Loucy (cell line): Measurements from ENCODE around the gene CDKN1C.

Experiments
- H2AFZ ChIP-seq: fragments of 200-600 bp; sonication (generic); 2 replicates; pipeline ENCODE4 v1.6.0; 2016; ENCODE audit warnings: antibody characterized with exemption, mild to moderate bottlenecking, low read length, moderate library complexity
- H3F3A ChIP-seq: fragments of 200-600 bp; 2 replicates; pipeline ENCODE4 v1.6.0; 2016; ENCODE audit warnings: antibody characterized with exemption, low read depth, mild to moderate bottlenecking
- H3K27me3 ChIP-seq: fragments of 200-600 bp; sonication (generic); 2 replicates; pipeline ENCODE4 v1.6.1; 2014; ENCODE audit warnings: low read length, mild to moderate bottlenecking; ENCODE audit not compliant: insufficient read depth, poor library complexity, severe bottlenecking
- H3K36me3 ChIP-seq: fragments of 200-600 bp; sonication (generic); 2 replicates; pipeline ENCODE4 v1.6.1; 2016; ENCODE audit warnings: low read length; ENCODE audit not compliant: insufficient read depth
- H3K4me1 ChIP-seq: fragments of 200-600 bp; sonication (generic); 2 replicates; pipeline ENCODE4 v1.5.1; 2014; ENCODE audit warnings: low read length, mild to moderate bottlenecking; ENCODE audit not compliant: insufficient read depth, poor library complexity, severe bottlenecking
- H3K4me2 ChIP-seq: fragments of 200-600 bp; sonication (generic); 2 replicates; pipeline ENCODE4 v1.6.0; 2014; ENCODE audit warnings: antibody characterized with exemption, low read length, low read depth, mild to moderate bottlenecking; ENCODE audit not compliant: poor library complexity, severe bottlenecking
- H3K4me3 ChIP-seq: fragments of 200-600 bp; sonication (generic); 2 replicates; pipeline ENCODE4 v1.5.1; 2014; ENCODE audit warnings: low read length, mild to moderate bottlenecking, mixed read lengths; ENCODE audit not compliant: poor library complexity, severe bottlenecking
- H3K79me2 ChIP-seq: fragments of 200-600 bp; sonication (generic); 2 replicates; pipeline ENCODE4 v1.6.1; 2014; ENCODE audit warnings: low read length; ENCODE audit not compliant: insufficient read depth
- H3K9ac ChIP-seq: fragments of 200-600 bp; sonication (generic); 2 replicates; pipeline ENCODE4 v1.6.0; 2014; ENCODE audit warnings: mild to moderate bottlenecking, low read depth, low read length, moderate library complexity; ENCODE audit not compliant: poor library complexity, severe bottlenecking
- H3K9me2 ChIP-seq: fragments of 200-600 bp; sonication (generic); replicated peaks from 2 replicates; pipeline ENCODE4 v1.6.1; 2016; ENCODE audit warnings: low read depth, low read length, mixed read lengths
- H3K9me3 ChIP-seq: fragments of 200-600 bp; sonication (generic); 2 replicates; pipeline ENCODE4 v1.6.1; 2014; ENCODE audit warnings: mild to moderate bottlenecking, antibody characterized with exemption, low read length, low read depth; ENCODE audit not compliant: insufficient read depth
- H4K20me1 ChIP-seq: fragments of 200-600 bp; sonication (generic); 2 replicates; pipeline ENCODE4 v1.6.0; 2014; ENCODE audit warnings: antibody characterized with exemption, low read length, mild to moderate bottlenecking; ENCODE audit not compliant: insufficient read depth, poor library complexity, severe bottlenecking
- CTCF ChIP-seq: fragments of 200-600 bp; sonication (generic); conservative IDR thresholded peaks from 2 replicates; pipeline ENCODE4 v1.5.1; 2014; ENCODE audit warnings: mild to moderate bottlenecking, antibody characterized with exemption, low read length
- EZH2phosphoT487 ChIP-seq: fragments of 200-600 bp; IDR thresholded peaks from 2 replicates; pipeline ENCODE4 v1.6.1; 2018; ENCODE audit warnings: antibody characterized with exemption, mild to moderate bottlenecking, moderate library complexity, borderline replicate concordance

Gene CDKN1C

DNA sequence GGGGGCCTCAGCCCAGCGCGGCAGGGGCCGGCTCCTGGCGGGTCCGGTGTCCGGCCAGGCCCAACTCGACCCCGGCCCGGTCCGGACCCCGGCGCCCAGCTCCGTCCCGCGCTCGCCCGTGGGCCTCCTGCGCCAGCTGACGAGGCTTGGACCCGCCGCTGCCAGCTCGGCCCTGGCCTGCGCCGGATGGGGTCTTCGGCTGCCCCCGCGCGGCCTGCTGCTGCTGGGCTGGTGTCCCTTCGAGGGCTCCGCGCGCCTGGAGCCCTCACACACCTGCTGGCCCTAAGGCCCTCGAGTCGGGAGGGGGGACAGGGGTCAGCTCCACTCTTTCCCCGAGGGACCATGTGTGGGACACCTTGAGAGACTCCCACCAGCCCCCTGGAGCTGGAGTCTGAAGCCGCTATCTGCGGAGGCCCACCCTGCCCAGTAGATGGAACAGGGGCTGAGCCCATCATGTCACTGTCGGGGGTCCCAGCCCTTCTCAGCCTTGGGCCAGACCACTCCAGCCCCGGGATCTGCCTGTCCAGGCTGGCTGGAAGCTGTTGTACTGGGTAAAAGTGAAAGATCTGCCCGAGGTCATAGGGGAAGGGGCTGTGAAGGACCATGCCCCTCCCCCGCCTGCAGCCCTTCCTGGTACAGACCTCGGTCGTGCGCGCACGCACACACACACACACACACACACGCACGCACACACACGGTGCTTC lies 768 bp upstream of the CDKN1C start:
- Histone ChIP-seq H3K4me2 (no peak overlapping the region), H3K9ac (no peak overlapping the region), H3K27me3 (no peaks in the 10 kb centered on the region), H3F3A (no peaks in the 10 kb centered on the region), H4K20me1 (no peaks in the 10 kb centered on the region), H3K79me2 (no peaks in the 10 kb centered on the region), H3K4me3 (no peak overlapping the region), H3K4me1 (peaks cover 47% of the 10 kb centered on the region), H2AFZ (no peak overlapping the region), H3K9me2 (no peaks in the 10 kb centered on the region), H3K36me3 (no peaks in the 10 kb centered on the region), H3K9me3 (no peaks in the 10 kb centered on the region)
- TF ChIP-seq EZH2phosphoT487 (no peak), CTCF (no peak)

GRCh38 chr11:2885017-2885677 lies 428 bp downstream of the CDKN1C start:
- H3K4me1 ChIP-seq: peaks cover 47% of the 10 kb centered on the region
- H2AFZ ChIP-seq: no peak overlapping the region
- H3F3A ChIP-seq: no peaks in the 10 kb centered on the region
- H3K36me3 ChIP-seq: no peaks in the 10 kb centered on the region
- H4K20me1 ChIP-seq: no peaks in the 10 kb centered on the region
- H3K79me2 ChIP-seq: no peaks in the 10 kb centered on the region
- H3K9ac ChIP-seq: no peak overlapping the region
- no peak overlapping the region for H3K4me3 ChIP-seq
- H3K9me3 ChIP-seq: no peaks in the 10 kb centered on the region
- TF ChIP-seq CTCF: no peak
- no peak for TF ChIP-seq EZH2phosphoT487
- H3K4me2 ChIP-seq: no peak overlapping the region
- H3K9me2 ChIP-seq: no peaks in the 10 kb centered on the region
- H3K27me3 ChIP-seq: no peaks in the 10 kb centered on the region

DNA sequence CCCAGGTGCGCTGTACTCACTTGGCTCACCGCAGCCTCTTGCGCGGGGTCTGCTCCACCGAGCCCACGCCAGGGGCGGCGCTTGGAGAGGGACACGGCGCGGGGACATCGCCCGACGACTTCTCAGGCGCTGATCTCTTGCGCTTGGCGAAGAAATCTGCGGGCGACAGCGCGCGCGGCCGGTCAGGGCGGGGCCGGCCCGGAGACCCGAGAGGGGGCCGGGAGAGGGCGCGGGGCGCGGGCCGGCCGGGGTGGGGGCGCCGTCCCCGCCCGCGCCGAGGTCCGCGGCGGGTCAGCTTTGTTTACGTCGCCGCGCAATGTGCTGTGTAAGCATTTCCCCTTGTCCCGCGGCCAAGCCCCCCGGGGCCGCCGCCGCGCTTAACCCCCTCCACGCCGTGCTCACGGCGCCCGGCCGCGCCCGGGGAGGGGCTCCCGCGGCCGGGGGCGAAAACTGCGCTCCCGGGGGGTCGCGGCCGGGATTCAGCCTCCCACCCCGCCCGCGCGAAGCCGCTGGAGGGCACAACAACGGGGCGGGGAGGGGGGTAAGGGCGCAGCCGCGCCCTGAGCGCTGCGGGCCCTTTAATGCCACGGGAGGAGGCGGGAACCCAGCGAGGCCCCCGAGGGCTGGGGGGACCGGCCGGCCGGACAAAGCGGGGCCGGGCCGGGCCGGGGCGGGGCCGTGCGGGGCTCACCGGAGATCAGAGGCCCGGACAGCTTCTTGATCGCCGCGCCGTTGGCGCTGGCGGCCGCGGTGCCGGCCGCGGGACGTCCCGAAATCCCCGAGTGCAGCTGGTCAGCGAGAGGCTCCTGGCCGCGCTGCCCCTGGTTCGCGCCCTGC lies 1.4 kb downstream of the CDKN1C start:
- Histone ChIP-seq H2AFZ (no peak overlapping the region), H3K36me3 (no peaks in the 10 kb centered on the region), H3K4me1 (peaks cover 47% of the 10 kb centered on the region), H3K9me3 (no peaks in the 10 kb centered on the region), H3F3A (no peaks in the 10 kb centered on the region), H3K9me2 (no peaks in the 10 kb centered on the region), H3K9ac (no peak overlapping the region), H3K79me2 (no peaks in the 10 kb centered on the region), H3K4me3 (no peak overlapping the region), H3K27me3 (no peaks in the 10 kb centered on the region), H3K4me2 (no peak overlapping the region), H4K20me1 (no peaks in the 10 kb centered on the region)
- TF ChIP-seq EZH2phosphoT487 (no peak), CTCF (no peak)
